ENCODE measurements around the gene DEPDC5.

The DEPDC5 gene

DNA sequence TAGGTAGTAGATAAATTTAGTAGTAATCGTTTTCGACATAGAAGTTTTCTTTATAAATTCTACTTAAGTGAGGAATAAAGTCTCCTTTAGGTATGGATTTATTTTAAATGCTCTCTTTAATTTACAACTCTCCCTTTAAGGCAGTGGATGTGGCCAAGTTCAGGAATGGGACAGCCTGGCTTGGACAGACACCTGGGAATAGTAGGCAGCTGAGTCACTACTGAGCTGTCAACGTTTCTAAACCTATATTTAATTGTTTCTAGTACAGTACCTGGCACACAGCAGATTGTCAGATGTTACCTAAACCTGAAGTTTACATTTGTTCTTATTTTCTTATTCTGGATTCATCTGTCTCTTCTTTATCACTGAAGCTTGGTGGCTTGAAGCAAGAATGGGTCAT, 85.1 kb downstream of the DEPDC5 start:
- H3K27me3 ChIP-seq (ENCODE audit: low read depth, low read length) = no peaks in the 10 kb centered on the region
- no peaks in the 10 kb centered on the region for H3K9me3 ChIP-seq (ENCODE audit: control insufficient read depth in 1 of 2, low read length in 2 of 2)
- peaks cover 20 to 28% of the 10 kb centered on the region in 2 donors for H3K36me3 ChIP-seq (ENCODE audit: control insufficient read depth in 1 of 2, insufficient read depth in 2 of 2, low read length in 2 of 2)
- H3K27ac ChIP-seq (ENCODE audit: low read length) = no peak overlapping the region
- H3K4me1 ChIP-seq (ENCODE audit: control insufficient read depth in 1 of 2, insufficient read depth in 2 of 2, low read length in 2 of 2) = peaks cover 0 to 6% of the 10 kb centered on the region in 2 donors
- H3K4me3 ChIP-seq (ENCODE audit: low read depth in 1 of 2, low read length in 2 of 2) = no peak overlapping the region

DNA sequence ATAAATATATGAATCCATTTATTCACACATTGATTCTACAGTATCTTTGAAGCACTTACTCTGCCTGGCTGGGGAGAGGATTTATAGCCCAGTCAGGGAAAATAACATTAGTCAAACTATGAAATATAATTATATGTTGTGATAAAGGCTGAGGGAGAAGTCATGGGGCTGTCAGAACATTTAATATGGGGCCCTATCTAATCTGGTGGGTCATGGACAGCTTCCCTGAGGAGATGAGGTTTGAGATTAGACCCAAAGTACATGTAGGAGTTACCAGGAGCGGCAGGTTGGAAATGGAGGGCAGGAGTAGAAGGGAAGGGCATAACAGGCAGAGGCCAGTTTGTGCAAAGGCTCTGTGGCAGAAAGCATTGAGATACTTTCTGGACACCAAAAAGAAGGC, 86.2 kb downstream of the DEPDC5 start:
- Histone ChIP-seq H3K27me3 (ENCODE audit: low read depth, low read length) (no peaks in the 10 kb centered on the region), H3K4me3 (ENCODE audit: low read depth in 1 of 2, low read length in 2 of 2) (no peak overlapping the region), H3K27ac (ENCODE audit: low read length) (no peak overlapping the region), H3K9me3 (ENCODE audit: control insufficient read depth in 1 of 2, low read length in 2 of 2) (no peaks in the 10 kb centered on the region), H3K36me3 (ENCODE audit: control insufficient read depth in 1 of 2, insufficient read depth in 2 of 2, low read length in 2 of 2) (peaks cover 23 to 35% of the 10 kb centered on the region in 2 donors), H3K4me1 (ENCODE audit: control insufficient read depth in 1 of 2, insufficient read depth in 2 of 2, low read length in 2 of 2) (peaks cover 0 to 6% of the 10 kb centered on the region in 2 donors)

DNA sequence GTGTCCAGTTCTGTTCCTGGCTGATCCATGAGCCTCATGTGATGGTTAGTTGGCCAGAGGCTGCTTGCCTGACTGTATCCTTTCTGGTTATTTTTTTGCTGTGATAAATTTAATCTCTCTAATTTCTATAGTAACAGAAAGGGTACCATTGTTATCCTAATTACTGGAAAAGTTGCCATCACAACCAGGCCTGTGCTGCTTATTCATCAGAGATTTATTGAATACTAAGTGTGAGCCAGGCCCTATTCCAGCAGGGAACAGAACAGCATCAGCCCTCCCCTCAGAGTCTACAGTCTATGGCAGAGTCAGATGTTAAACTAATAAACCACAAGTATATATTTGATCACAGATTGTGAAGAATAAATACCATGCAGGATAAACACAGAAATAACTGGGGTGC, 86.8 kb downstream of the DEPDC5 start:
- H3K27me3 ChIP-seq (ENCODE audit: low read depth, low read length) = no peaks in the 10 kb centered on the region
- no peaks in the 10 kb centered on the region for H3K9me3 ChIP-seq (ENCODE audit: control insufficient read depth in 1 of 2, low read length in 2 of 2)
- H3K36me3 ChIP-seq (ENCODE audit: control insufficient read depth in 1 of 2, insufficient read depth in 2 of 2, low read length in 2 of 2) = peaks cover 29 to 41% of the 10 kb centered on the region in 2 donors
- H3K4me3 ChIP-seq (ENCODE audit: low read depth in 1 of 2, low read length in 2 of 2) = no peak overlapping the region
- no peak overlapping the region for H3K27ac ChIP-seq (ENCODE audit: low read length)
- H3K4me1 ChIP-seq (ENCODE audit: control insufficient read depth in 1 of 2, insufficient read depth in 2 of 2, low read length in 2 of 2) = peaks cover 0 to 6% of the 10 kb centered on the region in 2 donors

DNA sequence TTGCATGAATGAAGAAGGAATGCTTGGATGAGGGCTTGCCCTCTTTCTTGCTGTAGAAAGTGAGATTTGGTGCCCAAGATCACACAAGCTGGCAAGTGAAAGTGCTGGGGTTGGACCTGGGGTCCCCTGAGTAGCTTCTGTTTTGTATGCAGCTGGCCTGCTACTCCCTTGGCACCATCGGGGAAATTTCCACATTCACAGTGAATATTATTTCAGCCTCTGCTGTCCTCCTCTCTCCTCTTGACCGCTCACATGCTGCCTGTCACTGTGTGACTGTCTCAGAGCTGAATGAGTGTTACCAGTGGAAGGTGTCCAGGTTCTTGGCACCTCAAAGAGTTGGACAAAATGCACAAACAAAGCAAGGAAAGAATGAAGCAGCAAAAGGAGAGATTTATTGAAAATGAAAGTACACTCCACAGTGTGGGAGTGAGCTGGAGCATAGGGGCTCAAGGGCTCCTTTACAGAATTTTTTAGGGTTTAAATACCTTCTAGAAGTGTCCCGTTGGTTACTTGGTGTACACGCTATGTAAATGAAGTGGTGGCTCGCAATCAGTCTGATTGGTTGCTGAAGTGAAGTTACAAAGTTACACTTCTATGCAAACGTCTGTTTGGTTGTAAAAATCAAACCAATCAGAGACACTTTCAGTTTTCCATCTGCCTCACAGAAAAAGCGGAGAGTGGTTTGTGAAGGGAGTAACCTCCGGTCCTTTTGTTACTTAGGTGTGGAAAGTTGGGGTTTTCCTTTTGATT, 87.4 kb downstream of the DEPDC5 start:
- Histone ChIP-seq H3K27me3 (ENCODE audit: low read depth, low read length) (no peaks in the 10 kb centered on the region), H3K4me1 (ENCODE audit: control insufficient read depth in 1 of 2, insufficient read depth in 2 of 2, low read length in 2 of 2) (peaks cover 0 to 6% of the 10 kb centered on the region in 2 donors), H3K27ac (ENCODE audit: low read length) (no peak overlapping the region), H3K9me3 (ENCODE audit: control insufficient read depth in 1 of 2, low read length in 2 of 2) (no peaks in the 10 kb centered on the region), H3K36me3 (ENCODE audit: control insufficient read depth in 1 of 2, insufficient read depth in 2 of 2, low read length in 2 of 2) (peaks cover 35 to 47% of the 10 kb centered on the region in 2 donors), H3K4me3 (ENCODE audit: low read depth in 1 of 2, low read length in 2 of 2) (peak overlapping the region in 1 of 2 donors; percentile 3)

DNA sequence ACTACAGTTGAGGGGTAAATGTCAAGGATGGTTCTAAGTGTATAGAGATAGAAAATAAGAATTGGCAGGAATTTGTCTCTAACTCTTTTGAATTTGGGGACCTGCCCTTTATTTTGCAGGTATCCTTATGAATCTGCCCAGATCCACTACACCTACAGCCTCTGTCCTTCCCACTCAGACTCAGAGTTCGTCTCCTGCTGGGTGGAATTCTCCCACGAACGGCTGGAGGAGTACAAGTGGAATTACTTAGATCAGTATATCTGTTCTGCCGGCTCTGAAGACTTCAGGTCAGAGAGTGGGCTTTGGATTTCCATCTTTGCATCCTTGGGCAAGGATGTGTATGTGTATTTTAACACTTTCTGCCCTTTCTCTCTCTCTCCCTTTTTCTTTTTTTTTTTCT, 89.7 kb downstream of the DEPDC5 start:
- Histone ChIP-seq H3K4me1 (ENCODE audit: control insufficient read depth in 1 of 2, insufficient read depth in 2 of 2, low read length in 2 of 2) (peaks cover 0 to 6% of the 10 kb centered on the region in 2 donors), H3K36me3 (ENCODE audit: control insufficient read depth in 1 of 2, insufficient read depth in 2 of 2, low read length in 2 of 2) (peaks cover 39 to 62% of the 10 kb centered on the region in 2 donors), H3K4me3 (ENCODE audit: low read depth in 1 of 2, low read length in 2 of 2) (no peak overlapping the region), H3K9me3 (ENCODE audit: control insufficient read depth in 1 of 2, low read length in 2 of 2) (no peaks in the 10 kb centered on the region), H3K27me3 (ENCODE audit: low read depth, low read length) (no peaks in the 10 kb centered on the region), H3K27ac (ENCODE audit: low read length) (no peak overlapping the region)

DNA sequence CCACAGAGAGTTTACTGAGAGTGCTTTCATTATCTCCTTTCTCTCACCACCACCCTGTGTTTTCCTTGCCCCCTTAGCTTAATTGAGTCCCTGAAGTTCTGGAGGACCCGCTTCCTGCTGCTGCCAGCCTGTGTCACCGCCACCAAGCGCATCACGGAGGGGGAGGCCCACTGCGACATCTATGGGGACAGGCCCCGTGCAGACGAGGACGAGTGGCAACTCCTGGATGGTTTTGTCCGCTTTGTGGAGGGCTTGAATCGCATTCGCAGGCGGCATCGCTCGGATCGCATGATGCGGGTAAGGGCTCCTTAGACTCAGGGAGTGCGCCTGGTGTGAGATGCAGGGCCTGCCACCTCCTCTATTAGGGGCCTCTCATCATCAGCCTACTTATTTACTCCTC, 91.1 kb downstream of the DEPDC5 start:
- no peaks in the 10 kb centered on the region for H3K27me3 ChIP-seq (ENCODE audit: low read depth, low read length)
- no peak overlapping the region for H3K27ac ChIP-seq (ENCODE audit: low read length)
- H3K9me3 ChIP-seq (ENCODE audit: control insufficient read depth in 1 of 2, low read length in 2 of 2) = no peaks in the 10 kb centered on the region
- H3K36me3 ChIP-seq (ENCODE audit: control insufficient read depth in 1 of 2, insufficient read depth in 2 of 2, low read length in 2 of 2) = peaks cover 34 to 56% of the 10 kb centered on the region in 2 donors
- no peak overlapping the region for H3K4me3 ChIP-seq (ENCODE audit: low read depth in 1 of 2, low read length in 2 of 2)
- peaks cover 0 to 6% of the 10 kb centered on the region in 2 donors for H3K4me1 ChIP-seq (ENCODE audit: control insufficient read depth in 1 of 2, insufficient read depth in 2 of 2, low read length in 2 of 2)

DNA sequence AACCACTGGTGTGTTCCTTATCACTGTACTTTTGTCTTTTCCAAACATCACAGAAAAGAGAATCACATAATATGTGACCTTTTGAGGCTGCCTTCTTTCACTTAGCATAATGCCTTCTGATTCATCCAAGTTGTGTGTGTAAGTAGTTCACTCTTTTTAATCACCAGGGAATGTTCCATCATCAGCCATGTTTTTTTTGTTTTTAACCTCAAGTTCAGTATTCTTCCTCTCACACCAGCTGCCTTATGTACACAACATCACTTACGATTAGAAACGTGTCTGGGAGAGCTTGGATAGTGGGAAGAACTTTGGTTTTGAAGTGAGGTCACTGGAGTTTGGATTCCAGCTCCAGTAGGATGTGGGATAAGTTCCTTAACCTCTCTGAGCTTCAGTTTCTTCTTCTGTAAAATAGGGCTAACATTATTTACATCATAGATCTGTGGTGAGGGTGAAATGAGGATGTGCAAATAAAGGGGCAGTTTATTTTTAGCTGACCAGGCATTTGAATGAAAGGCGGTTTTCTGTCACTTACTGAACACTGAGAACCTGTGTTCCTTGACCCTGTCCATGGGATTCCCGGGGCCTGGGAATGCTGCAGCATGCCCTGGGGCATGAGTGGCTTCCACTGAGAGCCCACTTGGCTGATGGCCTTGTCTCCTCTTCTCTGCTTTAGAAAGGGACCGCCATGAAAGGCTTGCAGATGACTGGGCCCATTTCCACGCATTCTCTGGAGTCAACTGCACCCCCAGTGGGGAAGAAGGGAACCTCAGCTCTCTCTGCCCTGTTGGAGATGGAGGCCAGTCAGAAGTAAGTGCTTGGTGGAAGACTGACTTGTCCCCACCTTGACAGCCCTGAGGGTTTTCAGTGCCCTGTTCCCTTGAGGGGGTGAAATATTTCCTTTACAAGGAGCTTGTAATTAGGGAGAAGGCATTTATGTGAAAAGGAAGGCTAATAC, 92.6 kb downstream of the DEPDC5 start:
- H3K27me3 ChIP-seq (ENCODE audit: low read depth, low read length) = no peaks in the 10 kb centered on the region
- no peaks in the 10 kb centered on the region for H3K4me1 ChIP-seq (ENCODE audit: control insufficient read depth in 1 of 2, insufficient read depth in 2 of 2, low read length in 2 of 2)
- H3K9me3 ChIP-seq (ENCODE audit: control insufficient read depth in 1 of 2, low read length in 2 of 2) = no peaks in the 10 kb centered on the region
- peaks cover 38 to 62% of the 10 kb centered on the region in 2 donors for H3K36me3 ChIP-seq (ENCODE audit: control insufficient read depth in 1 of 2, insufficient read depth in 2 of 2, low read length in 2 of 2)
- no peak overlapping the region for H3K4me3 ChIP-seq (ENCODE audit: low read depth in 1 of 2, low read length in 2 of 2)
- H3K27ac ChIP-seq (ENCODE audit: low read length) = peak overlapping the region; percentile 40

DNA sequence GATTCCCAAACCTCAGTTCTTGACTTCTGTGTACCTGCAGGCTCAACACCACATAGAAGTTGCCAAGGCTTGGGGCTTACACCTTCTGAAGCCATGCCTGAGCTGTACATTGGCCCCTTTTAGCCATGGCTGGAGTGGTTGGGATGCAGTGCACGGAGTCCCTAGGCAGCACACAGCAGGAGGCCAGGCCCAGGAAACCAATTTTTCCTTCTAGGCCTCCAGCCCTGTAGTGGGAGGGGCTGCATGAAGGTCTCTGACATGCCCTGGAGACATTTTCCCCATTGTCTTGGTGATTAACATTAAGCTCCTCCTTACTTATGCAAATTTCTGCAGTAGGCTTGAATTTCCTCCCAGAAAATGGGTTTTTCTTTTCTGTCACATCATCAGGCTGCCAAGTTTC, 94.6 kb downstream of the DEPDC5 start:
- Histone ChIP-seq H3K27ac (ENCODE audit: low read length) (no peak overlapping the region), H3K36me3 (ENCODE audit: control insufficient read depth in 1 of 2, insufficient read depth in 2 of 2, low read length in 2 of 2) (peaks cover 32 to 69% of the 10 kb centered on the region in 2 donors), H3K4me1 (ENCODE audit: control insufficient read depth in 1 of 2, insufficient read depth in 2 of 2, low read length in 2 of 2) (no peaks in the 10 kb centered on the region), H3K4me3 (ENCODE audit: low read depth in 1 of 2, low read length in 2 of 2) (no peak overlapping the region), H3K27me3 (ENCODE audit: low read depth, low read length) (no peaks in the 10 kb centered on the region), H3K9me3 (ENCODE audit: control insufficient read depth in 1 of 2, low read length in 2 of 2) (no peaks in the 10 kb centered on the region)

DNA sequence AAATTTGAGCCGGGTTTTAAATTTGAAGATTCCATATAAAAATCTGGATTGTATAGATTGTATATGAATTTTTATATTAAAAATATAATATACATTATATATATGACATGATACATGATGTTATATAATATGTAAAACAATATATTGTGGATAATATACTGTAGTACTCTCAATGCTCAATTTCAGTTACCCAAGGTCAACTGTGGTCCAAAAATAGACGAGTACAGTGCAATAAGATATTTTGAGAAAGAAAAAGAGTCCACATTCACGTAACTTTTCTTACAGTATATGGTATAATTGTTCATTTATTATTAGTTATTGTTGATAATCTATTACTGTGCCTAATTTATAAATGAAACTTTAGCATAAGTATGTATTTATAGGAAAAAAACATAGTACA, 96.3 kb downstream of the DEPDC5 start:
- H3K27ac ChIP-seq (ENCODE audit: low read length) = no peak overlapping the region
- H3K4me3 ChIP-seq (ENCODE audit: low read depth in 1 of 2, low read length in 2 of 2) = no peak overlapping the region
- no peaks in the 10 kb centered on the region for H3K9me3 ChIP-seq (ENCODE audit: control insufficient read depth in 1 of 2, low read length in 2 of 2)
- peaks cover 25 to 64% of the 10 kb centered on the region in 2 donors for H3K36me3 ChIP-seq (ENCODE audit: control insufficient read depth in 1 of 2, insufficient read depth in 2 of 2, low read length in 2 of 2)
- H3K4me1 ChIP-seq (ENCODE audit: control insufficient read depth in 1 of 2, insufficient read depth in 2 of 2, low read length in 2 of 2) = no peaks in the 10 kb centered on the region
- H3K27me3 ChIP-seq (ENCODE audit: low read depth, low read length) = no peaks in the 10 kb centered on the region

DNA sequence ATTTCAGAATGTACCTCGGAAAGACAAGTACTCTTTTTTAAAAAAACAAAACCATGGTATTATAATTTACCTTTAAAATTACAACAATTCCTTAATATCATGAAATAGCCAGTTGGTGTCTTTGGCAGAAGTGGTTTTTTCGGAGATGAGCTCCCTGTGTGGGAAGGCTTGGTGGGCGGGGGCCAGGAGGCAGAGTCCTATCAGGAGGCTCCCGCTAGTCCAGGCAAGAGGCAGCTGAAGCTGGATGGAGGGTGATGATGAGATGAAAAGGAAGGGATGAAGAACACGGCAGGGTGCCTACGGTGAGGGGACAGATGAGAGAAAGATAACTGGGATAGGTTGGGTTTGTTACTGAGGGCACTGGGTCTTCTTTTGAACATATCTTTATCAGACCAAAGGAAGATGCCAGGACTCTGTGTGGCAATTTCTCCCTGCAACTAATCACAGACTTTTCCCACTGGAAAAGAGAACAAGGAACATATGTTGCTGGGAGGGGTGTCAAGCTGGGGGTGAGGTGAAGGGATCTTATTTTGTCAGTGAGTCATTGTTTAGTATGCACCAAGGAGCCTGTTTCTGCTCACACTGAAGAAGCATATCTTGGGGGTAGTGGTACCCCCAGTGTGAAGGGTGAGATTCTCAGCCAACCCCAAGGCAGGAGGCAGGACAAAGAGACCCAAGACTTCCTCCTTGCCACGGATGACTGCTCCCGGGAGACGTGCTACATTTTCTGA, 99.0 kb downstream of the DEPDC5 start:
- no peak overlapping the region for H3K4me3 ChIP-seq (ENCODE audit: low read depth in 1 of 2, low read length in 2 of 2)
- H3K9me3 ChIP-seq (ENCODE audit: control insufficient read depth in 1 of 2, low read length in 2 of 2) = no peaks in the 10 kb centered on the region
- no peaks in the 10 kb centered on the region for H3K27me3 ChIP-seq (ENCODE audit: low read depth, low read length)
- peaks cover 11 to 43% of the 10 kb centered on the region in 2 donors for H3K36me3 ChIP-seq (ENCODE audit: control insufficient read depth in 1 of 2, insufficient read depth in 2 of 2, low read length in 2 of 2)
- no peaks in the 10 kb centered on the region for H3K4me1 ChIP-seq (ENCODE audit: control insufficient read depth in 1 of 2, insufficient read depth in 2 of 2, low read length in 2 of 2)
- no peak overlapping the region for H3K27ac ChIP-seq (ENCODE audit: low read length)
